DOHH2 (cell line): ENCODE measurements around the gene LIN54.

Experiments used
- EZH2phosphoT487 ChIP-seq: fragments of 200-600 bp; sonication (generic); IDR thresholded peaks from 2 replicates; pipeline ENCODE4 v1.6.1; 2017; ENCODE audit warnings: borderline replicate concordance, mild to moderate bottlenecking, antibody characterized with exemption, low read length, moderate library complexity, mixed read lengths
- TF ChIP-seq, protein P1 (sequence below): fragments of 200-600 bp; sonication (generic); IDR thresholded peaks from one replicate; pipeline ENCODE4 v1.5.1; 2014; ENCODE audit warnings: antibody characterized with exemption, mild to moderate bottlenecking, low read depth, low read length; ENCODE audit not compliant: poor library complexity, severe bottlenecking

GRCh38 chr4:83046693-83047473 is 36.3 kb upstream of the LIN54 start:
- TF ChIP-seq, protein P1, sequence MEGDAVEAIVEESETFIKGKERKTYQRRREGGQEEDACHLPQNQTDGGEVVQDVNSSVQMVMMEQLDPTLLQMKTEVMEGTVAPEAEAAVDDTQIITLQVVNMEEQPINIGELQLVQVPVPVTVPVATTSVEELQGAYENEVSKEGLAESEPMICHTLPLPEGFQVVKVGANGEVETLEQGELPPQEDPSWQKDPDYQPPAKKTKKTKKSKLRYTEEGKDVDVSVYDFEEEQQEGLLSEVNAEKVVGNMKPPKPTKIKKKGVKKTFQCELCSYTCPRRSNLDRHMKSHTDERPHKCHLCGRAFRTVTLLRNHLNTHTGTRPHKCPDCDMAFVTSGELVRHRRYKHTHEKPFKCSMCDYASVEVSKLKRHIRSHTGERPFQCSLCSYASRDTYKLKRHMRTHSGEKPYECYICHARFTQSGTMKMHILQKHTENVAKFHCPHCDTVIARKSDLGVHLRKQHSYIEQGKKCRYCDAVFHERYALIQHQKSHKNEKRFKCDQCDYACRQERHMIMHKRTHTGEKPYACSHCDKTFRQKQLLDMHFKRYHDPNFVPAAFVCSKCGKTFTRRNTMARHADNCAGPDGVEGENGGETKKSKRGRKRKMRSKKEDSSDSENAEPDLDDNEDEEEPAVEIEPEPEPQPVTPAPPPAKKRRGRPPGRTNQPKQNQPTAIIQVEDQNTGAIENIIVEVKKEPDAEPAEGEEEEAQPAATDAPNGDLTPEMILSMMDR, result no peak
- TF ChIP-seq EZH2phosphoT487, result no peak
